Hematopoietic multipotent progenitor cell (in vitro differentiated cells): ENCODE results near the gene CDY1B. TPM values are rescaled to one million over a fixed set of nuclear protein-coding genes. Genes with fewer than 3 reads are reported as not detected.
"Not testable (repeated sequence)": the region's sequence is repeated elsewhere in the genome, so short reads cannot be mapped to it uniquely, and the experiment has no call there.

Source experiments
- DNase-seq, 3 donors: peaks; one replicate each; pipeline ENCODE4 v3.0.0-alpha.2; 2011 to 2015; ENCODE audit warnings: low read depth in 2 of 3, low spot score in 2 of 3
- total RNA-seq: library from RNA; depleted of rRNA; stranded (reverse); fragments of >200 nt; gene quantifications from one replicate; pipeline ENCODE4 v1.2.3, GENCODE V29; 2012

CDY1B gene
- total RNA-seq, result not detected

DNA sequence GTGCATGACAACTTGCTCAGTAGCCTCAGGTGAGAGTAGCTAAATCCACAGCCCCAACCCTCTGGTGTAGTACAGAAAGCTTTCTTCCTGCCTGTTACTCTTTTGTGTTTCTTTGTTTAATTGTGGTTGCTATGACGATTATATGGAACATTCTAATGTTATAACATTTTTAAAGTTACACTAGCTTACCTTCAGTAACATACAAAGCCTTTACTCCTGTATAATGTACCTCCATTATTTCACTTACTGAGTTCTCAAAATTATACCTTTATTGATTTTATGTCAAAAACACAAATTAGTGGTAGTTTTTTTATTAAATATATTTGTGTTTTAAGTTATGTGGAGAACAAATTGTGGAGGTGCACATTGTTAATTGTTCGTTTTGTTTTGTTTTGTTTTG, at the start of gene CDY1B:
TSS of gene CDY1B (minus strand) at position 101 of the 400 bp plus-strand sequence. CDS start 331 bp downstream, outside the sequence.
- not testable (repeated sequence) for DNase-seq

DNA sequence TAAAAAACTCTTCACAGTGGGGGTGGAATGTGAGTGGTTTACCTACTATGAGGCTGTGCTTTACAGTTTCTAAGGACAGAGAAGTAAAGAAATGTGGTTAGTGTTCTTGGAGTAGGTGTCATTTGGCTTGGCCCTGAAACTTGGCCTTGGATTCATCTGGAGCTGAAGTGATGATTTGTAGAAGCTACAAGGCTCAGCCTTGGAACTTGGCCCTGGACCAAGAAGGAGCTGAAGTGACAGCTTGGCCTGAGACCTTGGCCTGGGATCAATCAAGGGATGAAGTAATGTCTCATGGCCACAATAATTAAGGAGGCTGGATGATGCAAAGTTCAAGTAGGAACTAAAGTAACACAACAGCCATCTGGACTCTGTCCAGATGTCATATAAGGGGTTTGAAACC, 1.7 kb upstream of the CDY1B start:
- DNase-seq, result not testable (repeated sequence)

DNA sequence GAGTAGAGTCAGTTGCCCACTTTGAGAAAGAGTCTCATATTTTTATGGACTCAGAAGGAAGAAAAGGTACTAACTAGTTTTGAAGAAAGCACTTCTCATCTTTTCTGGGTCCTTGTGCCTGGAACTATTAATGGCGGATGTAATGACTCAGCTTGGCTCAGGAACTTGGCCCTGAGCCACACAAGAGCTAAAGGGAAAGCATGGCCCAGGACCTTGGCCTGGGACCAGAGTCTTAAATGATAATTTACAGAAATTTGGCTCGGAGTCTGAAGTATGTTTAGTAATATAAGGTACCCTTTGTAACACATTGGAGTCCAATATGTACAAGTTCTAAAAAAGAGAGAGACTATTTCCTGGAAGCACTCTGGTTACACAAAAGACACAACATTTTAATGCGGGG, 4.6 kb downstream of the CDY1B start:
- DNase-seq, result not testable (repeated sequence)

DNA sequence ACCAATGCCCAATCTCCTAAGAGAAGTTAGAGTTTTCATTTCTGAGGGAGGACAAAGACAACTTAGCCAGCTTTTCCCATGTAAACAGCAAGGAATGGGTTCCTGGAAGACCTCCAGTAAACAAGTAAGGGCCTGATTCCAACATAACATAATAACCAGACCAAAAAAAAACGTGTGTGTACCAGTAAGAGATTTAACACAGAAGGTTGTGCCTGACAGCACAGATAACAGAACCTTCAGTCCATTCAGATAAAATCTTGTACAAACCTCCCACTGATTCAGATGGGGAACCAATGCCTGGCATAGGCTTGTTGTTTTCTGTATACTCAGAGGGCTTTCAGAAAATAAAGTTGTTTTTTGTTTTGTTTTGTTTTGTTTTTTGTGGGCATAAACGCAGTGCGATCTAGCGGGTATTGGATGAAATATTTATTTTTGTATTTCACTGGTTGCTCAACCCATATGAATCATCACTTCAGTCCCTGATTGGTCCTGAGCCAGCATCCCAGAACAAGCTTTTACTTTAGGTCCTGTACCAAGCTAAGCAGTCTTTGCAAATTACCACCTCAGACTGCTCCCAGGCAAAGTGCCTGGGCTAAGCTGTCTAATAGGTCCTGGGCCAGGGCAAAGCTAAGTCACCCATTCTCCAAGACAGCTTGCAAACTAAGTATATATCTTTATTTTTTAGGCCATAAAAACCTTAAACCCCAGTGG, 8.7 kb downstream of the CDY1B start:
- not testable (repeated sequence) for DNase-seq

GRCh38 chrY:24026212-24027103, 21.4 kb downstream of the CDY1B start:
- DNase-seq, result not testable (repeated sequence)
